Keratinocyte (primary cell): Measurements from ENCODE around the gene CASR. TPM values are rescaled to one million over a fixed set of nuclear protein-coding genes. Genes with fewer than 3 reads are reported as not detected.

Experiments
- DNase-seq: peaks from one replicate; pipeline ENCODE4 v3.0.0-alpha.2; 2011; ENCODE audit warnings: low read depth, missing footprints, low spot score
- FAIRE-seq: peaks from 2 replicates; lab custom pipeline; 2011; peaks lifted over from hg19 to GRCh38; lab: Jason Lieb, UNC
- H2AFZ ChIP-seq: 2 replicates; pipeline ENCODE4 v1.6.0; 2012; ENCODE audit warnings: low read length, control low read depth, inconsistent platforms; ENCODE audit not compliant: control insufficient read depth
- H3K27ac ChIP-seq: 2 replicates; pipeline ENCODE4 v1.5.1; 2011; ENCODE audit warnings: low read length; ENCODE audit not compliant: control insufficient read depth, insufficient read depth
- H3K27me3 ChIP-seq: 3 replicates; pipeline ENCODE4 v1.6.0; 2011; ENCODE audit warnings: low read length; ENCODE audit not compliant: control insufficient read depth, insufficient read depth; ENCODE audit errors: extremely low read depth
- H3K36me3 ChIP-seq, 2 experiments: 2 replicates in 1 of 2; 3 replicates in 1 of 2; pipeline ENCODE4 v1.5.1; 2011; ENCODE audit warnings: low read length in 2 of 2, mild to moderate bottlenecking in 1 of 2; ENCODE audit not compliant: control insufficient read depth in 2 of 2, insufficient read depth in 2 of 2; ENCODE audit errors: extremely low read depth in 1 of 2
- H3K4me1 ChIP-seq: 3 replicates; pipeline ENCODE4 v1.5.1; 2011; ENCODE audit warnings: low read length; ENCODE audit not compliant: control insufficient read depth, insufficient read depth; ENCODE audit errors: extremely low read depth
- H3K4me2 ChIP-seq: 3 replicates; pipeline ENCODE4 v1.6.0; 2011; ENCODE audit warnings: low read depth, low read length; ENCODE audit not compliant: control insufficient read depth, insufficient read depth; ENCODE audit errors: extremely low read depth
- H3K4me3 ChIP-seq, 3 experiments: fragments of 200-600 bp in 1 of 3; sonication (generic) in 1 of 3; 2 replicates in 2 of 3; 3 replicates in 1 of 3; pipeline ENCODE4 v1.5.1; 2011 to 2016; ENCODE audit warnings: low read length in 3 of 3, mild to moderate bottlenecking in 3 of 3, control low read depth in 2 of 3, inconsistent platforms in 1 of 3, low read depth in 1 of 3, mixed read lengths in 1 of 3, mixed run types in 1 of 3, moderate library complexity in 1 of 3; ENCODE audit not compliant: control insufficient read depth in 2 of 3, insufficient read depth in 2 of 3; ENCODE audit errors: extremely low read depth in 1 of 3
- H3K79me2 ChIP-seq: 2 replicates; pipeline ENCODE4 v1.6.0; 2012; ENCODE audit warnings: low read length; ENCODE audit not compliant: control insufficient read depth, insufficient read depth
- H3K9ac ChIP-seq: 3 replicates; pipeline ENCODE4 v1.6.0; 2011; ENCODE audit warnings: low read length; ENCODE audit not compliant: control insufficient read depth, insufficient read depth; ENCODE audit errors: extremely low read depth
- H3K9me1 ChIP-seq: 3 replicates; pipeline ENCODE4 v1.6.0; 2011; ENCODE audit warnings: low read length; ENCODE audit not compliant: control insufficient read depth, insufficient read depth; ENCODE audit errors: extremely low read depth
- H3K9me3 ChIP-seq: 2 replicates; pipeline ENCODE4 v1.5.1; 2012; ENCODE audit warnings: low read depth, low read length; ENCODE audit not compliant: control insufficient read depth
- H4K20me1 ChIP-seq: 3 replicates; pipeline ENCODE4 v1.6.0; 2011; ENCODE audit warnings: low read length; ENCODE audit not compliant: control insufficient read depth, insufficient read depth; ENCODE audit errors: extremely low read depth
- EZH2 ChIP-seq: IDR thresholded peaks from one replicate; pipeline ENCODE4 v1.6.1; 2012; ENCODE audit warnings: inconsistent platforms, mild to moderate bottlenecking, low read length, moderate library complexity
- dilution Hi-C: fragments of 300-500 bp; cut with MboI; formaldehyde crosslinking; loops from one replicate; pipeline ENCODE4 v1.7.0; 2020; ENCODE audit warnings: low sequenced_read_pairs; ENCODE audit not compliant: extremely low pct_ligation_motif_present
- polyA plus RNA-seq, 5 experiments: library from polyadenylated mRNA; depleted of rRNA in 3 of 5; stranded (reverse) in 3 of 5; stranded (forward) in 1 of 5; unstranded in 1 of 5; fragments of >200 nt; gene quantifications; 1 replicate in 1 of 5; 2 replicates in 3 of 5; 3 replicates in 1 of 5; pipeline versions ENCODE4 v1.2.1 to v1.2.3, GENCODE V29; 2011 to 2012; ENCODE audit warnings: missing spikeins in 2 of 5, low read depth in 1 of 5, low replicate concordance in 1 of 5
- TF ChIP-seq, protein P1 (sequence below), 3 experiments: IDR thresholded peaks in 1 of 3; conservative IDR thresholded peaks in 1 of 3; optimal IDR thresholded peaks in 1 of 3; 2 replicates in 2 of 3; 3 replicates in 1 of 3; pipeline versions ENCODE3 to v1.5.1; 2011; ENCODE audit warnings: low read length in 3 of 3, mild to moderate bottlenecking in 3 of 3, moderate library complexity in 2 of 3, control low read depth in 1 of 3, inconsistent platforms in 1 of 3; ENCODE audit not compliant: insufficient read depth in 2 of 3; ENCODE audit errors: extremely low read depth in 1 of 3

Gene CASR
- polyA plus RNA-seq, 1 donor (not counting 4 experiments of a cell fraction or from before 2014, with no cell fraction given) = not detected

- Histone ChIP-seq H3K9me3 (no peaks in the 10 kb centered on the region), H3K4me1 (no peaks in the 10 kb centered on the region), H2AFZ (no peak overlapping the region), H3K4me2 (no peak overlapping the region), H3K27me3 (peaks cover 5% of the 10 kb centered on the region), H3K36me3 (no peaks in the 10 kb centered on the region), H3K9me1 (no peaks in the 10 kb centered on the region), H3K79me2 (no peaks in the 10 kb centered on the region), H4K20me1 (no peaks in the 10 kb centered on the region), H3K4me3 (no peak overlapping the region), H3K9ac (no peak overlapping the region), H3K27ac (no peak overlapping the region)
- FAIRE-seq (no peak), DNase-seq (no peak)
- TF ChIP-seq, protein P1, sequence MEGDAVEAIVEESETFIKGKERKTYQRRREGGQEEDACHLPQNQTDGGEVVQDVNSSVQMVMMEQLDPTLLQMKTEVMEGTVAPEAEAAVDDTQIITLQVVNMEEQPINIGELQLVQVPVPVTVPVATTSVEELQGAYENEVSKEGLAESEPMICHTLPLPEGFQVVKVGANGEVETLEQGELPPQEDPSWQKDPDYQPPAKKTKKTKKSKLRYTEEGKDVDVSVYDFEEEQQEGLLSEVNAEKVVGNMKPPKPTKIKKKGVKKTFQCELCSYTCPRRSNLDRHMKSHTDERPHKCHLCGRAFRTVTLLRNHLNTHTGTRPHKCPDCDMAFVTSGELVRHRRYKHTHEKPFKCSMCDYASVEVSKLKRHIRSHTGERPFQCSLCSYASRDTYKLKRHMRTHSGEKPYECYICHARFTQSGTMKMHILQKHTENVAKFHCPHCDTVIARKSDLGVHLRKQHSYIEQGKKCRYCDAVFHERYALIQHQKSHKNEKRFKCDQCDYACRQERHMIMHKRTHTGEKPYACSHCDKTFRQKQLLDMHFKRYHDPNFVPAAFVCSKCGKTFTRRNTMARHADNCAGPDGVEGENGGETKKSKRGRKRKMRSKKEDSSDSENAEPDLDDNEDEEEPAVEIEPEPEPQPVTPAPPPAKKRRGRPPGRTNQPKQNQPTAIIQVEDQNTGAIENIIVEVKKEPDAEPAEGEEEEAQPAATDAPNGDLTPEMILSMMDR (optimal IDR thresholded peaks at IDR 0.05 in 1 of 3, IDR thresholded peaks at IDR 0.05 in 1 of 3, conservative IDR thresholded peaks at IDR 0.05 in 1 of 3; ENCODE audit: extremely low read depth in 1 of 3, insufficient read depth in 2 of 3, low read length in 3 of 3) = no peak
- no peak for TF ChIP-seq EZH2
- dilution Hi-C loops = no loop called here
Observed at GRCh38 chr3:122281891-122282290, 98.4 kb downstream of the CASR start.

DNA sequence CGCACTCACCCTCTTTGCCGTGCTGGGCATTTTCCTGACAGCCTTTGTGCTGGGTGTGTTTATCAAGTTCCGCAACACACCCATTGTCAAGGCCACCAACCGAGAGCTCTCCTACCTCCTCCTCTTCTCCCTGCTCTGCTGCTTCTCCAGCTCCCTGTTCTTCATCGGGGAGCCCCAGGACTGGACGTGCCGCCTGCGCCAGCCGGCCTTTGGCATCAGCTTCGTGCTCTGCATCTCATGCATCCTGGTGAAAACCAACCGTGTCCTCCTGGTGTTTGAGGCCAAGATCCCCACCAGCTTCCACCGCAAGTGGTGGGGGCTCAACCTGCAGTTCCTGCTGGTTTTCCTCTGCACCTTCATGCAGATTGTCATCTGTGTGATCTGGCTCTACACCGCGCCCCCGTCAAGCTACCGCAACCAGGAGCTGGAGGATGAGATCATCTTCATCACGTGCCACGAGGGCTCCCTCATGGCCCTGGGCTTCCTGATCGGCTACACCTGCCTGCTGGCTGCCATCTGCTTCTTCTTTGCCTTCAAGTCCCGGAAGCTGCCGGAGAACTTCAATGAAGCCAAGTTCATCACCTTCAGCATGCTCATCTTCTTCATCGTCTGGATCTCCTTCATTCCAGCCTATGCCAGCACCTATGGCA, 100.5 kb downstream of the CASR start:
- no peaks in the 10 kb centered on the region for H3K4me1 ChIP-seq

More for the DNA sequence above, 100.5 kb downstream of the CASR start:
- Histone ChIP-seq H3K27me3 (peaks cover 5% of the 10 kb centered on the region), H3K79me2 (no peaks in the 10 kb centered on the region), H3K36me3 (no peaks in the 10 kb centered on the region), H3K4me2 (no peak overlapping the region), H3K4me3 (no peak overlapping the region), H3K27ac (no peak overlapping the region), H3K9me1 (no peaks in the 10 kb centered on the region), H2AFZ (no peak overlapping the region), H4K20me1 (no peaks in the 10 kb centered on the region), H3K9me3 (no peaks in the 10 kb centered on the region), H3K9ac (no peak overlapping the region)
- DNase-seq = no peak
- FAIRE-seq = no peak
- TF ChIP-seq, protein P1 (optimal IDR thresholded peaks at IDR 0.05 in 1 of 3, IDR thresholded peaks at IDR 0.05 in 1 of 3, conservative IDR thresholded peaks at IDR 0.05 in 1 of 3; ENCODE audit: extremely low read depth in 1 of 3, insufficient read depth in 2 of 3, low read length in 3 of 3) = no peak
- TF ChIP-seq EZH2 = no peak
- dilution Hi-C loops = no loop called here
